MM.1S (cell line): Measurements from ENCODE around the gene AP2M1.

Experiments
- EZH2 ChIP-seq: fragments of 300-600 bp; sonication (generic); optimal IDR thresholded peaks from 2 replicates; pipeline ENCODE3; 2017; ENCODE audit warnings: low read depth, mild to moderate bottlenecking, antibody characterized with exemption, low read length, mixed read lengths
- EZH2phosphoT487 ChIP-seq: fragments of 300-600 bp; sonication (generic); IDR thresholded peaks from 2 replicates; pipeline ENCODE4 v1.6.1; 2018; ENCODE audit warnings: antibody characterized with exemption, low read length
- TF ChIP-seq, protein P1 (sequence below): fragments of 300-600 bp; sonication (generic); IDR thresholded peaks from 2 replicates; pipeline ENCODE4 v1.5.1; 2016; ENCODE audit warnings: antibody characterized with exemption, low read length, mixed read lengths

DNA sequence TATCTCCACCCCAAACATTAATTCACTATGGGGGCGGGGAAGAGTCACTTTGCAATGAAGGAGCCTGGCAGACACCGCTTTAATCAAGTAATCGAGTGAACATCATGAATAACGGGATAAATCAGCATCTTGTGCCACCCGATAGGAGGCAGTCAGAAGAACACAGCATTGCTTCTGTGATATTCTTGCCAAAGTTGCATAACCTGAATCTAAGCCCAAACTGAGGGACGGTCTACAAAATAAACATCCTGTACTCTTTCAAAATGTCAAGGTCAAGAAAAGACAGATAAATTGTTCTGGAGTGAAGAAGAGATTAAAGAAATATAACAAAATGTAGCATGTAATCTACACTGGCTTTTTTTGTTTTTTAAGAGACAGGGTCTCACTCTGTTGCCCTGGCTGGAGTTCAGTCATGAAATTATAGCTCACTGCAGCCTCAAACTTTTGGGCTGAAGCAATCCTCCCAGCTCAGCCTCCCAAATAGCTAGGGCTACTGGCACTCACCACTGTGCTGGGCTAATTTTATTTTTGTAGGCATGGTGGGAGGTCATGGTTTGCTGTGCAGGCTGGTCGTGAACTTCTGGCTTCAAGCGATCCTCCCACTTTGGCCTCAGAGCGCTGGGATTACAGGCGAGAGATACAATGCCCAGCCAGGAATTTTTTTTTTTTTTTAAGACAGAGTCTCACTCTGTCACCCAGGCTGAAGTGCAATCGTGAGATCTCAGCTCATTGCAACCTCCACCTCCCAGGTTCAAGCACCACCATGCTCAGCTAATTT lies 34.7 kb downstream of the AP2M1 start:
- TF ChIP-seq EZH2 = no peak
- TF ChIP-seq, protein P1, sequence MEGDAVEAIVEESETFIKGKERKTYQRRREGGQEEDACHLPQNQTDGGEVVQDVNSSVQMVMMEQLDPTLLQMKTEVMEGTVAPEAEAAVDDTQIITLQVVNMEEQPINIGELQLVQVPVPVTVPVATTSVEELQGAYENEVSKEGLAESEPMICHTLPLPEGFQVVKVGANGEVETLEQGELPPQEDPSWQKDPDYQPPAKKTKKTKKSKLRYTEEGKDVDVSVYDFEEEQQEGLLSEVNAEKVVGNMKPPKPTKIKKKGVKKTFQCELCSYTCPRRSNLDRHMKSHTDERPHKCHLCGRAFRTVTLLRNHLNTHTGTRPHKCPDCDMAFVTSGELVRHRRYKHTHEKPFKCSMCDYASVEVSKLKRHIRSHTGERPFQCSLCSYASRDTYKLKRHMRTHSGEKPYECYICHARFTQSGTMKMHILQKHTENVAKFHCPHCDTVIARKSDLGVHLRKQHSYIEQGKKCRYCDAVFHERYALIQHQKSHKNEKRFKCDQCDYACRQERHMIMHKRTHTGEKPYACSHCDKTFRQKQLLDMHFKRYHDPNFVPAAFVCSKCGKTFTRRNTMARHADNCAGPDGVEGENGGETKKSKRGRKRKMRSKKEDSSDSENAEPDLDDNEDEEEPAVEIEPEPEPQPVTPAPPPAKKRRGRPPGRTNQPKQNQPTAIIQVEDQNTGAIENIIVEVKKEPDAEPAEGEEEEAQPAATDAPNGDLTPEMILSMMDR = no peak
- TF ChIP-seq EZH2phosphoT487 = no peak
